NCI-H1092 (cell line): ENCODE measurements around the gene CMIP.
"Not testable (repeated sequence)": the region's sequence is repeated elsewhere in the genome, so short reads cannot be mapped to it uniquely, and the experiment has no call there.

ENCODE experiments used
- DNase-seq: peaks from one replicate; lab custom pipeline; 2025; lab: John Stamatoyannopoulos, UW

CMIP gene

GRCh38 chr16:81517629-81518438 lies 73.2 kb downstream of the CMIP start:
- no peak for DNase-seq

GRCh38 chr16:81518439-81518757 lies 73.8 kb downstream of the CMIP start:
- DNase-seq: no peak

- DNase-seq: no peak
These were observed 74.9 kb downstream of the CMIP start for GRCh38 chr16:81519301-81520150.

- no peak for DNase-seq
These were observed 75.5 kb downstream of the CMIP start for GRCh38 chr16:81520151-81520470.

- DNase-seq: no peak
These were observed 76.0 kb downstream of the CMIP start for GRCh38 chr16:81520560-81521135.

- DNase-seq: no peak
These were observed 76.6 kb downstream of the CMIP start for GRCh38 chr16:81521141-81521626.

- DNase-seq: no peak
These were observed 77.6 kb downstream of the CMIP start for GRCh38 chr16:81522108-81522701.

- not testable (repeated sequence) for DNase-seq
These were observed 78.2 kb downstream of the CMIP start for GRCh38 chr16:81522851-81523250.

- no peak for DNase-seq
These were observed 78.9 kb downstream of the CMIP start for GRCh38 chr16:81523387-81524115.

GRCh38 chr16:81524382-81524781 lies 79.8 kb downstream of the CMIP start:
- DNase-seq: no peak

GRCh38 chr16:81524885-81525284 lies 80.3 kb downstream of the CMIP start:
- DNase-seq: not testable (repeated sequence)

GRCh38 chr16:81526199-81526598 lies 81.6 kb downstream of the CMIP start:
- no peak for DNase-seq

GRCh38 chr16:81526935-81527334 lies 82.3 kb downstream of the CMIP start:
- no peak for DNase-seq

GRCh38 chr16:81527477-81528178 lies 83.0 kb downstream of the CMIP start:
- no peak for DNase-seq

GRCh38 chr16:81528256-81528655 lies 83.6 kb downstream of the CMIP start:
- no peak for DNase-seq

- DNase-seq: no peak
These were observed 85.7 kb downstream of the CMIP start for GRCh38 chr16:81530296-81530721.

GRCh38 chr16:81530814-81531213 lies 86.2 kb downstream of the CMIP start:
- no peak for DNase-seq

GRCh38 chr16:81531419-81531821 lies 86.8 kb downstream of the CMIP start:
- no peak for DNase-seq

GRCh38 chr16:81532491-81533174 lies 88.0 kb downstream of the CMIP start:
- DNase-seq: no peak

- no peak for DNase-seq
These were observed 88.5 kb downstream of the CMIP start for GRCh38 chr16:81533175-81533507.
